ENCODE data around the gene EFCAB14. TPM values are rescaled to one million over a fixed set of nuclear protein-coding genes. Genes with fewer than 3 reads are reported as not detected.
"Not testable (repeated sequence)": the region's sequence is repeated elsewhere in the genome, so short reads cannot be mapped to it uniquely, and the experiment has no call there.

Gene EFCAB14
- total and polyA plus RNA-seq, 2 donors (not counting 3 experiments of a cell fraction or from before 2014, with no cell fraction given), result 30.0 to 81.7 TPM

DNA sequence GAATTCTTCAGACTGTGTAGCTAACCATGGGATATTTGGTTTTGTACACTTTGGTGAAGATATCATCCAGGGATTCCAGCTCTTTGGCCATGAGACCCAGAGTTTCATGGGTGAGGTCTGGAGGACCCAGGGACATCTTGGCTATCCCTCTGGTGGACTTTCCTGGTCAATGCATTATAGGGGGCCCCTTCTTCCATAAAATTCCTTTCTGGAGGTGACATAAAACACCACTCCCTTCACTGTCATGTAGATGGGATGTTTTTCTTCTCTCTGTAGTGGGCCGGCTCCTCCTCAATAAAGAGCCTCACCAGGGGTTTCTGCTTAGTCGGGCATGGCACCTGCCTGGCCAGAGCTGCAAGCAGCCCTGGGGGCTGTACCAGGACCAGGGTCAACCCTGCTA, 52.9 kb downstream of the EFCAB14 start:
- Histone ChIP-seq H3K4me2 (ENCODE audit: insufficient read depth, low read length) (no peak overlapping the region), H3K27ac (ENCODE audit: insufficient read depth, low read depth, low read length) (no peak overlapping the region), H3K27me3 (ENCODE audit: control insufficient read depth in 2 of 2, insufficient read depth in 2 of 2, low read length in 2 of 2) (no peaks in the 10 kb centered on the region), H3K79me2 (ENCODE audit: control insufficient read depth, insufficient read depth, low read length) (peaks cover 9% of the 10 kb centered on the region), H3K4me1 (ENCODE audit: control insufficient read depth, extremely low read depth, insufficient read depth, low read length) (peaks cover 10% of the 10 kb centered on the region), H3K4me3 (replicated peaks in 1 of 3; ENCODE audit: insufficient read depth in 1 of 3, low read depth in 1 of 3, low read length in 3 of 3) (no peak overlapping the region), H3K9me3 (replicated peaks; ENCODE audit: control insufficient read depth, insufficient read depth, low read length) (no peaks in the 10 kb centered on the region), H3K9ac (replicated peaks; ENCODE audit: extremely low read depth, insufficient read depth, low read length) (no peak overlapping the region), H3K36me3 (ENCODE audit: control insufficient read depth in 2 of 2, extremely low read depth in 1 of 2, insufficient read depth in 2 of 2, low read length in 2 of 2) (peaks cover 0 to 2% of the 10 kb centered on the region in 2 experiments), H4K20me1 (replicated peaks; ENCODE audit: control insufficient read depth, extremely low read depth, insufficient read depth, low read length) (no peaks in the 10 kb centered on the region), H2AFZ (ENCODE audit: low read depth, low read length) (no peak overlapping the region), H3K9me1 (replicated peaks; ENCODE audit: control insufficient read depth, extremely low read depth, insufficient read depth, low read length) (no peaks in the 10 kb centered on the region)
- DNase-seq (ENCODE audit: low read depth, low spot score) (no peak), FAIRE-seq (no peak)
- POLR2A ChIA-PET, result no interaction called here
- BruUV-seq (replicated peaks), result no TSS peak
- TF ChIP-seq, protein P1, sequence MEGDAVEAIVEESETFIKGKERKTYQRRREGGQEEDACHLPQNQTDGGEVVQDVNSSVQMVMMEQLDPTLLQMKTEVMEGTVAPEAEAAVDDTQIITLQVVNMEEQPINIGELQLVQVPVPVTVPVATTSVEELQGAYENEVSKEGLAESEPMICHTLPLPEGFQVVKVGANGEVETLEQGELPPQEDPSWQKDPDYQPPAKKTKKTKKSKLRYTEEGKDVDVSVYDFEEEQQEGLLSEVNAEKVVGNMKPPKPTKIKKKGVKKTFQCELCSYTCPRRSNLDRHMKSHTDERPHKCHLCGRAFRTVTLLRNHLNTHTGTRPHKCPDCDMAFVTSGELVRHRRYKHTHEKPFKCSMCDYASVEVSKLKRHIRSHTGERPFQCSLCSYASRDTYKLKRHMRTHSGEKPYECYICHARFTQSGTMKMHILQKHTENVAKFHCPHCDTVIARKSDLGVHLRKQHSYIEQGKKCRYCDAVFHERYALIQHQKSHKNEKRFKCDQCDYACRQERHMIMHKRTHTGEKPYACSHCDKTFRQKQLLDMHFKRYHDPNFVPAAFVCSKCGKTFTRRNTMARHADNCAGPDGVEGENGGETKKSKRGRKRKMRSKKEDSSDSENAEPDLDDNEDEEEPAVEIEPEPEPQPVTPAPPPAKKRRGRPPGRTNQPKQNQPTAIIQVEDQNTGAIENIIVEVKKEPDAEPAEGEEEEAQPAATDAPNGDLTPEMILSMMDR (IDR thresholded peaks at IDR 0.05; ENCODE audit: extremely low read depth in 1 of 2, insufficient read depth in 1 of 2, low read depth in 1 of 2, low read length in 2 of 2), result no peak
- no peak for TF ChIP-seq MYC (IDR thresholded peaks at IDR 0.05; ENCODE audit: low read depth, low read length)
- TF ChIP-seq POLR2AphosphoS5 (IDR thresholded peaks at IDR 0.05; ENCODE audit: insufficient read depth, low read depth, low read length), result no peak
- no peak for TF ChIP-seq EZH2 (IDR thresholded peaks at IDR 0.05; ENCODE audit: borderline replicate concordance, low read depth, low read length, severe bottlenecking)
- TF ChIP-seq JUN (IDR thresholded peaks at IDR 0.05; ENCODE audit: borderline replicate concordance, insufficient read depth, insufficient read length, low read depth), result no peak
- no peak for TF ChIP-seq POLR2A (IDR thresholded peaks at IDR 0.05; ENCODE audit: low read depth, low read length)
- no peak for TF ChIP-seq GATA2 (IDR thresholded peaks at IDR 0.05; ENCODE audit: insufficient read depth, insufficient read length, low read depth, low read length)
- no peak for TF ChIP-seq FOS (IDR thresholded peaks at IDR 0.05; ENCODE audit: borderline replicate concordance, insufficient read depth, low read length)
- TF ChIP-seq, protein P2, sequence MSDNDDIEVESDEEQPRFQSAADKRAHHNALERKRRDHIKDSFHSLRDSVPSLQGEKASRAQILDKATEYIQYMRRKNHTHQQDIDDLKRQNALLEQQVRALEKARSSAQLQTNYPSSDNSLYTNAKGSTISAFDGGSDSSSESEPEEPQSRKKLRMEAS (IDR thresholded peaks at IDR 0.05; ENCODE audit: insufficient read depth, insufficient read length), result no peak
- dilution Hi-C loops (cut with MboI; ENCODE audit: extremely low pct_ligation_motif_present, low sequenced_read_pairs), result no loop called here
- CTCF ChIA-PET, result interaction anchor here (1.4 kb wide), 1 partner anchor 15 kb away, joined by 4 read pairs; no protein-coding TSS in a partner anchor
- intact Hi-C loops (cut with micrococcal nuclease), result no loop called here

DNA sequence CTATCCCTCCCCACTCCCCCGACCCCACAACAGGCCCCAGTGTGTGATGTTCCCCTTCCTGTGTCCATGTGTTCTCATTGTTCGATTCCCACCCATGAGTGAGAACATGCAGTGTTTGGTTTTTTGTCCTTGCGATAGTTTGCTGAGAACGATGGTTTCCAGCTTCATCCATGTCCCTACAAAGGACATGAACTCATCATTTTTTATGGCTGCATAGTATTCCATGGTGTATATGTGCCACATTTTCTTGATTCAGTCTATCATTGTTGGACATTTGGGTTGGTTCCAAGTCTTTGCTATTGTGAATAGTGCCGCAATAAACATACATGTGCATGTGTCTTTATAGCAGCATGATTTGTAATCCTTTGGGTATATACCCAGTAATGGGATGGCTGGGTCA, 56.0 kb downstream of the EFCAB14 start:
- FAIRE-seq; H3K27ac ChIP-seq (ENCODE audit: insufficient read depth, low read depth, low read length); H3K9ac ChIP-seq (replicated peaks; ENCODE audit: extremely low read depth, insufficient read depth, low read length); H3K27me3 ChIP-seq (ENCODE audit: control insufficient read depth in 2 of 2, insufficient read depth in 2 of 2, low read length in 2 of 2); DNase-seq (ENCODE audit: low read depth, low spot score); H3K4me2 ChIP-seq (ENCODE audit: insufficient read depth, low read length); intact Hi-C loops (cut with micrococcal nuclease); H4K20me1 ChIP-seq (replicated peaks; ENCODE audit: control insufficient read depth, extremely low read depth, insufficient read depth, low read length); H3K4me3 ChIP-seq (replicated peaks in 1 of 3; ENCODE audit: insufficient read depth in 1 of 3, low read depth in 1 of 3, low read length in 3 of 3); CTCF ChIA-PET; H3K9me1 ChIP-seq (replicated peaks; ENCODE audit: control insufficient read depth, extremely low read depth, insufficient read depth, low read length); BruUV-seq (replicated peaks); H3K36me3 ChIP-seq (ENCODE audit: control insufficient read depth in 2 of 2, extremely low read depth in 1 of 2, insufficient read depth in 2 of 2, low read length in 2 of 2); H2AFZ ChIP-seq (ENCODE audit: low read depth, low read length); H3K9me3 ChIP-seq (replicated peaks; ENCODE audit: control insufficient read depth, insufficient read depth, low read length); POLR2A ChIA-PET; dilution Hi-C loops (cut with MboI; ENCODE audit: extremely low pct_ligation_motif_present, low sequenced_read_pairs); H3K79me2 ChIP-seq (ENCODE audit: control insufficient read depth, insufficient read depth, low read length): not testable (repeated sequence)
- H3K4me1 ChIP-seq (ENCODE audit: control insufficient read depth, extremely low read depth, insufficient read depth, low read length), result peaks cover 10% of the 10 kb centered on the region

DNA sequence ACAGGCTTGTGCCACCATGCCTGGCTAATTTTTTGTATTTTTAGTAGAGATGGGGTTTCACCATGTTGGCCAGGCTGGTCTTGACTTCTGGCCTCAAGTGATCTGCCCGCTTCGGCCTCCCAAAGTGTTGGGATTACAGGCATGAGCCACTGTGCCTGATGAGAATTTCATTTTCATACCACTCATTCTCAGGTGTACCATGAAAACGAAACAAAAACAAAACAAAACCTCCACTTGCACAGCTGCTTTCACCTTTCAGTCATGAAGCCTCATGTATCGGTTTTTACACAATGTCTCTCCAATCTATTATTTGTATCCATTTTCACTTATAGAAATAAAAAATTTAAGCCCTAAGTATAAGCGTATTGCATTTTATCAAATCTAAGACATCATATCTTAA, 58.8 kb downstream of the EFCAB14 start:
- H3K4me3 ChIP-seq (replicated peaks in 1 of 3; ENCODE audit: insufficient read depth in 1 of 3, low read depth in 1 of 3, low read length in 3 of 3); CTCF ChIA-PET; H3K4me1 ChIP-seq (ENCODE audit: control insufficient read depth, extremely low read depth, insufficient read depth, low read length); H3K9me1 ChIP-seq (replicated peaks; ENCODE audit: control insufficient read depth, extremely low read depth, insufficient read depth, low read length); dilution Hi-C loops (cut with MboI; ENCODE audit: extremely low pct_ligation_motif_present, low sequenced_read_pairs); H2AFZ ChIP-seq (ENCODE audit: low read depth, low read length); H3K27me3 ChIP-seq (ENCODE audit: control insufficient read depth in 2 of 2, insufficient read depth in 2 of 2, low read length in 2 of 2); POLR2A ChIA-PET; DNase-seq (ENCODE audit: low read depth, low spot score); H3K9ac ChIP-seq (replicated peaks; ENCODE audit: extremely low read depth, insufficient read depth, low read length); H4K20me1 ChIP-seq (replicated peaks; ENCODE audit: control insufficient read depth, extremely low read depth, insufficient read depth, low read length); H3K36me3 ChIP-seq (ENCODE audit: control insufficient read depth in 2 of 2, extremely low read depth in 1 of 2, insufficient read depth in 2 of 2, low read length in 2 of 2); H3K27ac ChIP-seq (ENCODE audit: insufficient read depth, low read depth, low read length); BruUV-seq (replicated peaks); FAIRE-seq; H3K4me2 ChIP-seq (ENCODE audit: insufficient read depth, low read length); H3K79me2 ChIP-seq (ENCODE audit: control insufficient read depth, insufficient read depth, low read length); intact Hi-C loops (cut with micrococcal nuclease); H3K9me3 ChIP-seq (replicated peaks; ENCODE audit: control insufficient read depth, insufficient read depth, low read length): not testable (repeated sequence)

All from endothelial cell of umbilical vein (primary cell).